ENCODE results near the gene PRMT7.
A peak's percentile ranks its signal among the peaks of the same experiment; 100 is the strongest.

PRMT7 gene

DNA sequence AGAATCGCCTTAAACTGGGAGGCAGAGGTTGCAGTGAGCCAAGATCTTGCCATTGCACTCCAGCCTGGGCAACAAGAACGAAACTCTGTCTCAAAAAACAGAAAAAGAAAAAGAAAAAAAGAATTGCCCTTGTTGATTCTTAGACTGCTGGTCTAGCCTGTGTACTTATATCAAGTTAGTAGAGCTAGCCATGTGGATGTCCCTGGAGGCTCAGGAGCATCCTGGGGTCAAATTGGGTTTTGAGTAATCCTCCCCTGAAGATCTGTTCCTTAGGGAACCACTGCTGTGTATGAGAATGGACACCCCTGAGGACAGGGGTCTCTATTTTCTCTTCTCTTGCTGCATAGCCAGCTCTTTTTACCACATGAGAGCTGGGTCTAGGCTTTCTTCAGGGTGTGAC lies 21.6 kb upstream of the PRMT7 start:
- no peak for TF ChIP-seq CTCF (conservative IDR thresholded peaks at IDR 0.05; ENCODE audit: control insufficient read depth, insufficient read depth, low read depth, low read length)
- no peak overlapping the region for H3K4me3 ChIP-seq (ENCODE audit: control insufficient read depth, low read depth, low read length)
- DNase-seq (ENCODE audit: low read depth), result no peak

DNA sequence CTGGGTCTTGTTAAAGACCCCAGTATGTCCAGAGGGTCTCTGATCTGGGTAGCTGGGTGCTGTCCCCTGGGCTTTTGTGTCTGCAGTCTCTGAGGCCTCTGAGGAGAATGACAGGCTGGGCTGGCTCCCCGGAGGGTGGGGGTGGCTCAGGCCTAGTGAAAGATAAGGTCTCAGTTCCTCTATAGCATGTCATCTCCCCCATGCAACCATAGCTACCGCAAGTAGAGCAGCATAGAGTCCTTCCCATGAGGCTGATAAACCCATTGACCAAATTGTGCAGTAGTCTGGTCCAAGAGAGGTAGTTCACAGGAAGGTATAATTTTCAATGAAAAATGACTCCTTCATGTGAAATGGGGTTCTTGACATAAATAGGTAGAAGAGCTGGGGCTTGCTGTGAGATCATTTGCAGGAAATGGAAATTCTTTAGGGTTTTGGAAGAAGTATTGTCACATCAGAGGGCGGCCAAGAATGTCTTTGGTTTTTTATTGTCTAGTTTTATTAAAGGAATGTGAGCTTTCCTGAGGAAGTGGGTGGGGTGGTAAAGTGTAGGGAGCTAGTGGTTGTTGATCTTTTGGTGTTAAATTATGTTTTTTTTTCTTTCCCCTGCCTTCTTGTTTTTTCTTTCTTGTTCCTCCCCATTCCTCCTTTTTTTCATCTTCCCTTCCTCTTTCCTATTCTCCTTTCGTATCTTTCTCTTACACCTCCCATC lies 21.0 kb upstream of the PRMT7 start:
- H3K4me3 ChIP-seq (ENCODE audit: control insufficient read depth, low read depth, low read length), result no peak overlapping the region
- DNase-seq (ENCODE audit: low read depth), result no peak
- no peak for TF ChIP-seq CTCF (conservative IDR thresholded peaks at IDR 0.05; ENCODE audit: control insufficient read depth, insufficient read depth, low read depth, low read length)

DNA sequence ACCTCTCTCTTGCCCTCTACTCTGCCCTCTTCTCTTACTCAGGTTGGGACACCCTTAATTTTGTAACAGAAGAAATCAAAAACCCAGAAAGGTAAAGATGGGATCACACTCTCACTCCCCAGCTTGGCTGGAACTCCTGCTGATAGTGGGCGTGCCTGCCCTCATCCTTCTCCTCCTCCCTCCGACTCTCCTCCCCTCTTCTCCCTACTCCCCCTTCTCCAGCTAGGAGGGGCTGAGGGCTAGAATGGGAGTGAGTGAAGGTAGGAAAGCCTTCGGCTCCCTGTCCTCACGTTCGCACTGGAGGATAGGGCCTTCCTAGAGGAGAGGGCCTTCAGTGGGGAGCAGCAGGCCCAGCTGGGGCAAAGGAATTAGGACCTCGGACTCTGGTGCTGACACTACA lies 20.4 kb upstream of the PRMT7 start:
- no peak for TF ChIP-seq CTCF (conservative IDR thresholded peaks at IDR 0.05; ENCODE audit: control insufficient read depth, insufficient read depth, low read depth, low read length)
- no peak overlapping the region for H3K4me3 ChIP-seq (ENCODE audit: control insufficient read depth, low read depth, low read length)
- no peak for DNase-seq (ENCODE audit: low read depth)

DNA sequence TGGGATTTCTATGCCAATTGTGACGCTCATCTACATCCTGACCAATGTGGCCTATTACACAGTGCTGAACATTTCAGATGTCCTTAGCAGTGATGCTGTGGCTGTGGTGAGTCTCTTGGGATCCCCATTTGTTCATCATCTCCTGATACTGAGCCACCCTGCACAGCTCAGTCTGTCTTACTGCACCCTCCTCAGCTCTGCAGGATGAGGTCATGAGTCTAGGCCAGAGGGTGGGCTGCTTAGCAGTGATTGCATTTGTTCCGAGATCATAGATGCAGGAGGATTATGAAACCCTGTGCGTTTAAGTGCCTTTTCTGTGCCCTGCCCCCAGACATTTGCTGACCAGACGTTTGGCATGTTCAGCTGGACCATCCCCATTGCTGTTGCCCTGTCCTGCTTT lies 19.6 kb upstream of the PRMT7 start:
- peak; percentile 56 for DNase-seq (ENCODE audit: low read depth)
- no peak for TF ChIP-seq CTCF (conservative IDR thresholded peaks at IDR 0.05; ENCODE audit: control insufficient read depth, insufficient read depth, low read depth, low read length)
- no peak overlapping the region for H3K4me3 ChIP-seq (ENCODE audit: control insufficient read depth, low read depth, low read length)

- no peak for TF ChIP-seq CTCF (conservative IDR thresholded peaks at IDR 0.05; ENCODE audit: control insufficient read depth, insufficient read depth, low read depth, low read length)
- no peak overlapping the region for H3K4me3 ChIP-seq (ENCODE audit: control insufficient read depth, low read depth, low read length)
- no peak for DNase-seq (ENCODE audit: low read depth)
Measured at GRCh38 chr16:68292425-68292824, 18.4 kb upstream of the PRMT7 start.

GRCh38 chr16:68296291-68296690 lies 14.5 kb upstream of the PRMT7 start:
- DNase-seq (ENCODE audit: low read depth), result no peak
- TF ChIP-seq CTCF (conservative IDR thresholded peaks at IDR 0.05; ENCODE audit: control insufficient read depth, insufficient read depth, low read depth, low read length), result no peak
- no peak overlapping the region for H3K4me3 ChIP-seq (ENCODE audit: control insufficient read depth, low read depth, low read length)

GRCh38 chr16:68296693-68297092 lies 14.1 kb upstream of the PRMT7 start:
- no peak overlapping the region for H3K4me3 ChIP-seq (ENCODE audit: control insufficient read depth, low read depth, low read length)
- DNase-seq (ENCODE audit: low read depth), result no peak
- no peak for TF ChIP-seq CTCF (conservative IDR thresholded peaks at IDR 0.05; ENCODE audit: control insufficient read depth, insufficient read depth, low read depth, low read length)
